Globus pallidus (tissue), 1 donor: ENCODE results near the gene SAMD9.
"Not testable (repeated sequence)": the region's sequence is repeated elsewhere in the genome, so short reads cannot be mapped to it uniquely, and the experiment has no call there.

Experiments
- DNase-seq: peaks from one replicate; pipeline ENCODE4 v3.0.0-alpha.2; 2015; ENCODE audit warnings: low spot score

SAMD9 gene

GRCh38 chr7:93120592-93121549, 3.1 kb upstream of the SAMD9 start:
- DNase-seq, result no peak

DNA sequence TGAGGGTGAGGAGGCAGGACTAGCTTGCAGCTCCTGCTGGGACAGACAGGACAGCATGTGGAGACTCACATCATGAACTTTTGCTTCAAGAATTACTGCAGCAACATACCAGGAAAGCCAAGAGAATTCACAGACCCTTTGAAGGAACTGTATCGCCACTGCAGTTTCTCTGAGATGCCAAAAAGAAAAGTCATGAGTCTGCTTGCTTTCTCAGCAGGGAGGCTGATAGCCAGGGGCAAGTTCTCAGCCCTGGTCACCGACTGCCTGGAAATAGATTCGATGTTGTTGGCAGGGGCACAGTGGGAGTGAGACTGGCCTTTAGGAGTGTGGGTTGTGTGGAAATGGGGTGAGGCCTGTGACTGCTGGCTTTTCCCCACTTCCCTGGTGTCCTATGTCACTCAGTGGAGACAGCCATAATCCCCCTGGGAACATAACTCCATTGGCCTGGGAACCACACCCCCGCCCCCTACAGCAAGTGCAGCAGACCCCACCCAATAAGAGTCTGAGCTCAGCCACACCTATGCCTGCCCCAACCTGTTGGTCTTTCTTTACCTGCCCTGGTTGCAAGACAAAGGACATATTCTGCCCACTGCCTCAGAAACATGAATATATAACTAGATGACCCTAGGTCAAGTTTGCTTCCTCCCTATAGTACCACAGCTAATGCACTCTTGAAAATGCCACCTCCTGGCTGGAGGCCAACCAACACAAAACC, 1.6 kb upstream of the SAMD9 start:
- no peak for DNase-seq

- DNase-seq, result no peak
Observed at GRCh38 chr7:93117327-93117726, 452 bp downstream of the SAMD9 start.

GRCh38 chr7:93115796-93116195, 2.0 kb downstream of the SAMD9 start:
- no peak for DNase-seq

GRCh38 chr7:93108003-93108402, 9.8 kb downstream of the SAMD9 start:
- DNase-seq, result no peak

- no peak for DNase-seq
Observed at GRCh38 chr7:93097388-93097787, 20.4 kb downstream of the SAMD9 start.

DNA sequence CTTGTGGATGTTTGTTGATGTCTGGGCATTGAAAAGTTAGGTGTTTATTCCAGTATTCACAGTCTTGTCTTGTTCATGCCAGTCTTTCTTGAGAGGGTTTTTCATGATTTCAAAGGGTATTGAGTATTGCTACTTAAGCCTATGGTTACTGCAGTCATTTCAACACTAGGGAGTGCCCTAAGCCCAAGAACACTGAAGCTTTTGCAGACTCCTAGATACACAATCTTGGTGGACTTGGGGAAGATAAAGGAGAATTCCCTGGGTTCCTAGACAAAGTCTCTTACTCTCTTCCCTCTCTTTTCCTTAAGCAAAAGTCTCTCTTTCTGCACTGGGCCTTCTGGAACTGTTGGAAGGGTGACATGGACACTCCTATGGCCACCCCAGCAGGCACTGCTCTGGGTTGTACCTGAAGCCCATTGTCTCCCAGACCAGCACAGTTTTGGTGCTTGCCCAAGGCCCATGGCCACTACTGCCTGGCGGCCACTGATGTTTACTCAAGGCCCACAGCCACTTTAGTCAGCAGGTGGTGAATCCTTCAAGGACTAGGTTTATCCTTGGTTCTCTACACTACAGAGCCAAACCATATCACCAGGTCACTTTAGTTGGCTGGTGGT, 24.9 kb downstream of the SAMD9 start:
- no peak for DNase-seq

DNA sequence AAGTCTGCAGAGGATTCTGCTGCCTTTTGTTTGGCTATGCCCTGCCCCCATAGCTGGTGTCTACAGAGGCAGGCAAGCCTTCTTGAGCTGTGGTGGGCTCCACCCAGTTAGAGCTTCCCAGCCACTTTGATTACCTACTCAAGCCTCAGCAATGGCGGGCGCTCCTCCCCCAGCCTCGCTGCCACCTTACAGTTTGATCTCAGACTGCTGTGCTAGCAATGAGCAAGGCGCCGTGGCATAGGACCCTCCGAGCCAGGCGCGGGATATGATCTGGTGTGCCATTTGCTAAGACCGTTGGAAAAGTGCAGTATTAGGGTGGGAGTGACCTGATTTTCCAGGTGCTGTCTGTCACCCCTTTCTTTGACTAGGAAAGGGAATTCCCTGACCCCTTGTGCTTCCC, 44.4 kb downstream of the SAMD9 start:
- DNase-seq, result not testable (repeated sequence)

DNA sequence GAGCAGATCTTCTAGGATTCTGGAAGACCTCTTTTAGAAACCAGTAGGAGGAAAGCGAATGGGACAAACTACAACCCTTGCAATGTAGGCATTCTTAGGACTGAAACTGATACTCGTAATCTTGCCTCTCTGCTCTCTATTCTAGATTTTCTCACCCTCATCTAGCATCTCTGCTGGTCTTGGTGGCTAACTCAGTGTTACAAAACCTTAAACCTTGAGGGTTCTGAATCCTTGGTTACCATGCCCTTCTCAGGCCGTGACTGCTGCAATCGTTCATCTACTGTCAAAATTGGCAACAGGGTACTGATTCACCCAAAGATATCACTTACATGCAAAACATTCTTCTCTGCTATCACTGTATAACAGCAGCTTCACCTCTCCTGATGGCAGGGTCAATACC, 55.2 kb downstream of the SAMD9 start:
- no peak for DNase-seq

GRCh38 chr7:93060865-93061264, 56.9 kb downstream of the SAMD9 start:
- no peak for DNase-seq

DNA sequence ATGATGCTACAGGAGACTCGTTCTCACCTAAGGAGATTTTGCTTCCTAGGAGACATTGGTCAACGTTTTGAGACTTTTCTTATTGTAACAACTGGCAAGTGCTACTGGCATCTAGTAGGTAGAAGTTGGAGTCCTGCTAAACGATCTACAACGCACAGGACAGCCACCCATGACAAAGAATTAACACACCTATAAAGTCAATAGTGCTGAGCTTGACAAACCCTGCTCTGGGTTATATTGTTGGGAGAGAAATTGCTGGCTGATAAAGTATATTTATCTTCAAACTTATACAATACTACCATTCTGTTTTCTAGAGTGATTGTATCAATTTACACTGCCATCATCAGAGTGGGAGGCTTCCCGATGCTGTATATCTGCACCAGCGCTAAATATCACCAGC, 57.8 kb downstream of the SAMD9 start:
- DNase-seq, result no peak

GRCh38 chr7:93056621-93057020, 61.2 kb downstream of the SAMD9 start:
- not testable (repeated sequence) for DNase-seq

- DNase-seq, result peak; percentile 36
Observed at GRCh38 chr7:93055543-93056107, 62.2 kb downstream of the SAMD9 start.

- DNase-seq, result no peak
Observed at GRCh38 chr7:93054975-93055374, 62.8 kb downstream of the SAMD9 start.

- no peak for DNase-seq
Observed at GRCh38 chr7:93053949-93054943, 63.5 kb downstream of the SAMD9 start.

GRCh38 chr7:93053209-93053948, 64.4 kb downstream of the SAMD9 start:
- DNase-seq, result no peak

- no peak for DNase-seq
Observed at GRCh38 chr7:93051660-93052059, 66.1 kb downstream of the SAMD9 start.
